HL-60 (cell line): ENCODE measurements around the gene C7orf25.

Source experiments
- TF ChIP-seq, protein P1 (sequence below): IDR thresholded peaks from 2 replicates; pipeline ENCODE4 v1.6.1; 2012; ENCODE audit warnings: low read depth; ENCODE audit not compliant: insufficient replicate concordance
- TF ChIP-seq, protein P2 (sequence below): IDR thresholded peaks from one replicate; pipeline ENCODE4 v1.5.1; 2011; ENCODE audit warnings: low read length, control low read depth, inconsistent platforms; ENCODE audit not compliant: insufficient read depth

DNA sequence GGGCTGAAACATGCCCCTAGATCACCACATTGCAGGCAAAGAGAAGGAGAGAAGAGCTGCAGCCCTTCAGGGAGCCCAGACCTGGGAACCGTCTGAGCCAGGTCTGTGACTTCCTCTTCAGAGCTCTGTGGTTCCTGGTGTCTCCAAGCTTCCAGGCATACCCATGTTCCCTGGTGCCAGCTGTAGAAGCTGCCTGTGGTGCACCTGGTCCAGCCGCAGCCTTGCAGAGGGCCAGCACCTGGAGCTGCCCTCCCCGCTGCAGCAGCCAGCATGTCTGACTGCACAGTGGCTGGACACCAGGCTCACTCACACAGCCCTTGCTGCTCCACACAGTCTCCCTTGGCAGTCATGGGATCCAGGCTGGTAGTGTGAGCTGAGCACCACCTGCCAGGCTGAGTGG is 33.6 kb downstream of the C7orf25 start:
- TF ChIP-seq, protein P1, sequence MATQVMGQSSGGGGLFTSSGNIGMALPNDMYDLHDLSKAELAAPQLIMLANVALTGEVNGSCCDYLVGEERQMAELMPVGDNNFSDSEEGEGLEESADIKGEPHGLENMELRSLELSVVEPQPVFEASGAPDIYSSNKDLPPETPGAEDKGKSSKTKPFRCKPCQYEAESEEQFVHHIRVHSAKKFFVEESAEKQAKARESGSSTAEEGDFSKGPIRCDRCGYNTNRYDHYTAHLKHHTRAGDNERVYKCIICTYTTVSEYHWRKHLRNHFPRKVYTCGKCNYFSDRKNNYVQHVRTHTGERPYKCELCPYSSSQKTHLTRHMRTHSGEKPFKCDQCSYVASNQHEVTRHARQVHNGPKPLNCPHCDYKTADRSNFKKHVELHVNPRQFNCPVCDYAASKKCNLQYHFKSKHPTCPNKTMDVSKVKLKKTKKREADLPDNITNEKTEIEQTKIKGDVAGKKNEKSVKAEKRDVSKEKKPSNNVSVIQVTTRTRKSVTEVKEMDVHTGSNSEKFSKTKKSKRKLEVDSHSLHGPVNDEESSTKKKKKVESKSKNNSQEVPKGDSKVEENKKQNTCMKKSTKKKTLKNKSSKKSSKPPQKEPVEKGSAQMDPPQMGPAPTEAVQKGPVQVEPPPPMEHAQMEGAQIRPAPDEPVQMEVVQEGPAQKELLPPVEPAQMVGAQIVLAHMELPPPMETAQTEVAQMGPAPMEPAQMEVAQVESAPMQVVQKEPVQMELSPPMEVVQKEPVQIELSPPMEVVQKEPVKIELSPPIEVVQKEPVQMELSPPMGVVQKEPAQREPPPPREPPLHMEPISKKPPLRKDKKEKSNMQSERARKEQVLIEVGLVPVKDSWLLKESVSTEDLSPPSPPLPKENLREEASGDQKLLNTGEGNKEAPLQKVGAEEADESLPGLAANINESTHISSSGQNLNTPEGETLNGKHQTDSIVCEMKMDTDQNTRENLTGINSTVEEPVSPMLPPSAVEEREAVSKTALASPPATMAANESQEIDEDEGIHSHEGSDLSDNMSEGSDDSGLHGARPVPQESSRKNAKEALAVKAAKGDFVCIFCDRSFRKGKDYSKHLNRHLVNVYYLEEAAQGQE, result no peak
- TF ChIP-seq, protein P2, sequence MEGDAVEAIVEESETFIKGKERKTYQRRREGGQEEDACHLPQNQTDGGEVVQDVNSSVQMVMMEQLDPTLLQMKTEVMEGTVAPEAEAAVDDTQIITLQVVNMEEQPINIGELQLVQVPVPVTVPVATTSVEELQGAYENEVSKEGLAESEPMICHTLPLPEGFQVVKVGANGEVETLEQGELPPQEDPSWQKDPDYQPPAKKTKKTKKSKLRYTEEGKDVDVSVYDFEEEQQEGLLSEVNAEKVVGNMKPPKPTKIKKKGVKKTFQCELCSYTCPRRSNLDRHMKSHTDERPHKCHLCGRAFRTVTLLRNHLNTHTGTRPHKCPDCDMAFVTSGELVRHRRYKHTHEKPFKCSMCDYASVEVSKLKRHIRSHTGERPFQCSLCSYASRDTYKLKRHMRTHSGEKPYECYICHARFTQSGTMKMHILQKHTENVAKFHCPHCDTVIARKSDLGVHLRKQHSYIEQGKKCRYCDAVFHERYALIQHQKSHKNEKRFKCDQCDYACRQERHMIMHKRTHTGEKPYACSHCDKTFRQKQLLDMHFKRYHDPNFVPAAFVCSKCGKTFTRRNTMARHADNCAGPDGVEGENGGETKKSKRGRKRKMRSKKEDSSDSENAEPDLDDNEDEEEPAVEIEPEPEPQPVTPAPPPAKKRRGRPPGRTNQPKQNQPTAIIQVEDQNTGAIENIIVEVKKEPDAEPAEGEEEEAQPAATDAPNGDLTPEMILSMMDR, result no peak
